WERI-Rb-1 (cell line): ENCODE results near the gene EPB41L4B.

ENCODE experiments used
- DNase-seq: peaks from one replicate; pipeline ENCODE4 v3.0.0-alpha.2; 2020
- H3K27ac ChIP-seq: fragments of 250-450 bp; sonication (Bioruptor Pico); 2 replicates; pipeline ENCODE4 v1.5.1; 2020; ENCODE audit warnings: mild to moderate bottlenecking, moderate library complexity
- H3K27me3 ChIP-seq: fragments of 250-450 bp; sonication (Bioruptor Pico); 2 replicates; pipeline ENCODE4 v1.5.1; 2021; ENCODE audit warnings: mild to moderate bottlenecking, low read depth, moderate library complexity; ENCODE audit not compliant: insufficient read depth, severe bottlenecking
- H3K36me3 ChIP-seq: fragments of 250-450 bp; sonication (Bioruptor Pico); 2 replicates; pipeline ENCODE4 v1.5.1; 2020; ENCODE audit warnings: mild to moderate bottlenecking, moderate library complexity
- H3K4me3 ChIP-seq: 2 replicates; pipeline ENCODE4 v1.5.1; 2011; ENCODE audit warnings: low read depth, mild to moderate bottlenecking, control low read depth, low read length
- H3K9me3 ChIP-seq: fragments of 250-450 bp; sonication (Bioruptor Pico); 2 replicates; pipeline ENCODE4 v1.5.1; 2021; ENCODE audit warnings: mild to moderate bottlenecking, moderate library complexity; ENCODE audit not compliant: severe bottlenecking
- CTCF ChIP-seq: IDR thresholded peaks from 2 replicates; pipeline ENCODE4 v1.5.1; 2011; ENCODE audit warnings: low read depth, mild to moderate bottlenecking, control low read depth, inconsistent platforms, low read length

EPB41L4B gene

GRCh38 chr9:109319626-109320241, 1.1 kb downstream of the EPB41L4B start:
- H3K27me3 ChIP-seq = no peaks in the 10 kb centered on the region
- TF ChIP-seq CTCF = no peak
- peak; percentile 42 for DNase-seq
- H3K9me3 ChIP-seq = no peaks in the 10 kb centered on the region
- H3K27ac ChIP-seq = peak overlapping the region; percentile 69
- no peaks in the 10 kb centered on the region for H3K36me3 ChIP-seq
- H3K4me3 ChIP-seq = peak overlapping the region; percentile 60

- Histone ChIP-seq H3K36me3 (no peaks in the 10 kb centered on the region), H3K9me3 (no peaks in the 10 kb centered on the region), H3K27ac (peak overlapping the region; percentile 69), H3K4me3 (peak overlapping the region; percentile 60), H3K27me3 (no peaks in the 10 kb centered on the region)
- DNase-seq = peak; percentile 77
- 0 out of 2 replicates have a peak, but pooled peaks have one; percentile 0 for TF ChIP-seq CTCF
These were observed 1.7 kb downstream of the EPB41L4B start for GRCh38 chr9:109319017-109319625.

- Histone ChIP-seq H3K9me3 (no peaks in the 10 kb centered on the region), H3K27ac (peak overlapping the region; percentile 69), H3K27me3 (no peaks in the 10 kb centered on the region), H3K36me3 (no peaks in the 10 kb centered on the region), H3K4me3 (peak overlapping the region; percentile 60)
- no peak for TF ChIP-seq CTCF
- no peak for DNase-seq
These were observed 2.7 kb downstream of the EPB41L4B start for GRCh38 chr9:109317979-109318741.

- H3K27ac ChIP-seq = peak overlapping the region; percentile 69
- no peaks in the 10 kb centered on the region for H3K36me3 ChIP-seq
- no peaks in the 10 kb centered on the region for H3K9me3 ChIP-seq
- no peaks in the 10 kb centered on the region for H3K27me3 ChIP-seq
- peak overlapping the region; percentile 60; the same call in 1 of the 2 replicates for H3K4me3 ChIP-seq
- no peak for TF ChIP-seq CTCF
- peak; percentile 37 for DNase-seq
These were observed 3.4 kb downstream of the EPB41L4B start for GRCh38 chr9:109317311-109317978.

- Histone ChIP-seq H3K4me3 (no peak overlapping the region), H3K27ac (no peak overlapping the region), H3K27me3 (no peaks in the 10 kb centered on the region), H3K36me3 (no peaks in the 10 kb centered on the region), H3K9me3 (no peaks in the 10 kb centered on the region)
- no peak for TF ChIP-seq CTCF
- no peak for DNase-seq
These were observed 4.6 kb downstream of the EPB41L4B start for GRCh38 chr9:109316207-109316640.
